Keratinocyte (primary cell): ENCODE results near the gene TXNRD2. TPM values are rescaled to one million over a fixed set of nuclear protein-coding genes. Genes with fewer than 3 reads are reported as not detected.

Source experiments
- DNase-seq: peaks from one replicate; pipeline ENCODE4 v3.0.0-alpha.2; 2011; ENCODE audit warnings: low read depth, missing footprints, low spot score
- FAIRE-seq: peaks from 2 replicates; lab custom pipeline; 2011; peaks lifted over from hg19 to GRCh38; lab: Jason Lieb, UNC
- H2AFZ ChIP-seq: 2 replicates; pipeline ENCODE4 v1.6.0; 2012; ENCODE audit warnings: low read length, control low read depth, inconsistent platforms; ENCODE audit not compliant: control insufficient read depth
- H3K27ac ChIP-seq: 2 replicates; pipeline ENCODE4 v1.5.1; 2011; ENCODE audit warnings: low read length; ENCODE audit not compliant: control insufficient read depth, insufficient read depth
- H3K27me3 ChIP-seq: 3 replicates; pipeline ENCODE4 v1.6.0; 2011; ENCODE audit warnings: low read length; ENCODE audit not compliant: control insufficient read depth, insufficient read depth; ENCODE audit errors: extremely low read depth
- H3K36me3 ChIP-seq, 2 experiments: 2 replicates in 1 of 2; 3 replicates in 1 of 2; pipeline ENCODE4 v1.5.1; 2011; ENCODE audit warnings: low read length in 2 of 2, mild to moderate bottlenecking in 1 of 2; ENCODE audit not compliant: control insufficient read depth in 2 of 2, insufficient read depth in 2 of 2; ENCODE audit errors: extremely low read depth in 1 of 2
- H3K4me1 ChIP-seq: 3 replicates; pipeline ENCODE4 v1.5.1; 2011; ENCODE audit warnings: low read length; ENCODE audit not compliant: control insufficient read depth, insufficient read depth; ENCODE audit errors: extremely low read depth
- H3K4me2 ChIP-seq: 3 replicates; pipeline ENCODE4 v1.6.0; 2011; ENCODE audit warnings: low read depth, low read length; ENCODE audit not compliant: control insufficient read depth, insufficient read depth; ENCODE audit errors: extremely low read depth
- H3K4me3 ChIP-seq, 3 experiments: fragments of 200-600 bp in 1 of 3; sonication (generic) in 1 of 3; 2 replicates in 2 of 3; 3 replicates in 1 of 3; pipeline ENCODE4 v1.5.1; 2011 to 2016; ENCODE audit warnings: low read length in 3 of 3, mild to moderate bottlenecking in 3 of 3, control low read depth in 2 of 3, inconsistent platforms in 1 of 3, low read depth in 1 of 3, mixed read lengths in 1 of 3, mixed run types in 1 of 3, moderate library complexity in 1 of 3; ENCODE audit not compliant: control insufficient read depth in 2 of 3, insufficient read depth in 2 of 3; ENCODE audit errors: extremely low read depth in 1 of 3
- H3K79me2 ChIP-seq: 2 replicates; pipeline ENCODE4 v1.6.0; 2012; ENCODE audit warnings: low read length; ENCODE audit not compliant: control insufficient read depth, insufficient read depth
- H3K9ac ChIP-seq: 3 replicates; pipeline ENCODE4 v1.6.0; 2011; ENCODE audit warnings: low read length; ENCODE audit not compliant: control insufficient read depth, insufficient read depth; ENCODE audit errors: extremely low read depth
- H3K9me1 ChIP-seq: 3 replicates; pipeline ENCODE4 v1.6.0; 2011; ENCODE audit warnings: low read length; ENCODE audit not compliant: control insufficient read depth, insufficient read depth; ENCODE audit errors: extremely low read depth
- H3K9me3 ChIP-seq: 2 replicates; pipeline ENCODE4 v1.5.1; 2012; ENCODE audit warnings: low read depth, low read length; ENCODE audit not compliant: control insufficient read depth
- H4K20me1 ChIP-seq: 3 replicates; pipeline ENCODE4 v1.6.0; 2011; ENCODE audit warnings: low read length; ENCODE audit not compliant: control insufficient read depth, insufficient read depth; ENCODE audit errors: extremely low read depth
- EZH2 ChIP-seq: IDR thresholded peaks from one replicate; pipeline ENCODE4 v1.6.1; 2012; ENCODE audit warnings: inconsistent platforms, mild to moderate bottlenecking, low read length, moderate library complexity
- dilution Hi-C: fragments of 300-500 bp; cut with MboI; formaldehyde crosslinking; loops from one replicate; pipeline ENCODE4 v1.7.0; 2020; ENCODE audit warnings: low sequenced_read_pairs; ENCODE audit not compliant: extremely low pct_ligation_motif_present
- polyA plus RNA-seq, 5 experiments: library from polyadenylated mRNA; depleted of rRNA in 3 of 5; stranded (reverse) in 3 of 5; stranded (forward) in 1 of 5; unstranded in 1 of 5; fragments of >200 nt; gene quantifications; 1 replicate in 1 of 5; 2 replicates in 3 of 5; 3 replicates in 1 of 5; pipeline versions ENCODE4 v1.2.1 to v1.2.3, GENCODE V29; 2011 to 2012; ENCODE audit warnings: missing spikeins in 2 of 5, low read depth in 1 of 5, low replicate concordance in 1 of 5
- TF ChIP-seq, protein P1 (sequence below), 3 experiments: IDR thresholded peaks in 1 of 3; conservative IDR thresholded peaks in 1 of 3; optimal IDR thresholded peaks in 1 of 3; 2 replicates in 2 of 3; 3 replicates in 1 of 3; pipeline versions ENCODE3 to v1.5.1; 2011; ENCODE audit warnings: low read length in 3 of 3, mild to moderate bottlenecking in 3 of 3, moderate library complexity in 2 of 3, control low read depth in 1 of 3, inconsistent platforms in 1 of 3; ENCODE audit not compliant: insufficient read depth in 2 of 3; ENCODE audit errors: extremely low read depth in 1 of 3

Gene TXNRD2
- polyA plus RNA-seq, 1 donor (not counting 4 experiments of a cell fraction or from before 2014, with no cell fraction given), result 16.0 TPM

DNA sequence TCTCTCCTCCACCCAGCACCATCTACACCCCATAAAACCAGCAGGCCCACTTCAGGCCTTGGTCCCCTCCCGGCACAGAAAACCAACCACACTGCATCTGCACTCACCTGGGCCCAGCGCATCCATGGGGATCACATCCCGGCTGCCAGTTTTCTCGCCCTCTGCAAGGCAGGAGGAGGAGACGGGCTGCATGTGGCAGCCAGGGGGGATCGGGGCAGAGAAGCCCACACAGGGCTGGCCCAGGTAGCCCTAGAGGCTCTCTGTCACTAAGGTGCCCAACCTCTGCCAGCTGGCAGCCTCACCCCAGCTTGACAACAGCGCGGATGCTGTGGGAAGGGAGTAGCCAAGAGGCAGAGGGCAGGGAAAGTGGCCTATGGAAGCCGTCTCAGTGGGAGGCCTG is 30.6 kb upstream of the TXNRD2 start:
- Histone ChIP-seq H4K20me1 (peaks cover 5% of the 10 kb centered on the region), H3K9ac (no peak overlapping the region), H3K36me3 (peaks cover 7 to 20% of the 10 kb centered on the region in 2 experiments), H3K4me3 (no peak overlapping the region), H3K4me2 (no peak overlapping the region), H3K79me2 (no peaks in the 10 kb centered on the region), H3K9me3 (no peaks in the 10 kb centered on the region), H3K27ac (no peak overlapping the region), H3K9me1 (peaks cover 3% of the 10 kb centered on the region), H3K27me3 (no peaks in the 10 kb centered on the region), H2AFZ (no peak overlapping the region), H3K4me1 (peaks cover 18% of the 10 kb centered on the region)
- FAIRE-seq, result no peak
- TF ChIP-seq, protein P1, sequence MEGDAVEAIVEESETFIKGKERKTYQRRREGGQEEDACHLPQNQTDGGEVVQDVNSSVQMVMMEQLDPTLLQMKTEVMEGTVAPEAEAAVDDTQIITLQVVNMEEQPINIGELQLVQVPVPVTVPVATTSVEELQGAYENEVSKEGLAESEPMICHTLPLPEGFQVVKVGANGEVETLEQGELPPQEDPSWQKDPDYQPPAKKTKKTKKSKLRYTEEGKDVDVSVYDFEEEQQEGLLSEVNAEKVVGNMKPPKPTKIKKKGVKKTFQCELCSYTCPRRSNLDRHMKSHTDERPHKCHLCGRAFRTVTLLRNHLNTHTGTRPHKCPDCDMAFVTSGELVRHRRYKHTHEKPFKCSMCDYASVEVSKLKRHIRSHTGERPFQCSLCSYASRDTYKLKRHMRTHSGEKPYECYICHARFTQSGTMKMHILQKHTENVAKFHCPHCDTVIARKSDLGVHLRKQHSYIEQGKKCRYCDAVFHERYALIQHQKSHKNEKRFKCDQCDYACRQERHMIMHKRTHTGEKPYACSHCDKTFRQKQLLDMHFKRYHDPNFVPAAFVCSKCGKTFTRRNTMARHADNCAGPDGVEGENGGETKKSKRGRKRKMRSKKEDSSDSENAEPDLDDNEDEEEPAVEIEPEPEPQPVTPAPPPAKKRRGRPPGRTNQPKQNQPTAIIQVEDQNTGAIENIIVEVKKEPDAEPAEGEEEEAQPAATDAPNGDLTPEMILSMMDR (optimal IDR thresholded peaks at IDR 0.05 in 1 of 3, IDR thresholded peaks at IDR 0.05 in 1 of 3, conservative IDR thresholded peaks at IDR 0.05 in 1 of 3; ENCODE audit: extremely low read depth in 1 of 3, insufficient read depth in 2 of 3, low read length in 3 of 3), result no peak
- no peak for DNase-seq
- dilution Hi-C loops, result no loop called here

DNA sequence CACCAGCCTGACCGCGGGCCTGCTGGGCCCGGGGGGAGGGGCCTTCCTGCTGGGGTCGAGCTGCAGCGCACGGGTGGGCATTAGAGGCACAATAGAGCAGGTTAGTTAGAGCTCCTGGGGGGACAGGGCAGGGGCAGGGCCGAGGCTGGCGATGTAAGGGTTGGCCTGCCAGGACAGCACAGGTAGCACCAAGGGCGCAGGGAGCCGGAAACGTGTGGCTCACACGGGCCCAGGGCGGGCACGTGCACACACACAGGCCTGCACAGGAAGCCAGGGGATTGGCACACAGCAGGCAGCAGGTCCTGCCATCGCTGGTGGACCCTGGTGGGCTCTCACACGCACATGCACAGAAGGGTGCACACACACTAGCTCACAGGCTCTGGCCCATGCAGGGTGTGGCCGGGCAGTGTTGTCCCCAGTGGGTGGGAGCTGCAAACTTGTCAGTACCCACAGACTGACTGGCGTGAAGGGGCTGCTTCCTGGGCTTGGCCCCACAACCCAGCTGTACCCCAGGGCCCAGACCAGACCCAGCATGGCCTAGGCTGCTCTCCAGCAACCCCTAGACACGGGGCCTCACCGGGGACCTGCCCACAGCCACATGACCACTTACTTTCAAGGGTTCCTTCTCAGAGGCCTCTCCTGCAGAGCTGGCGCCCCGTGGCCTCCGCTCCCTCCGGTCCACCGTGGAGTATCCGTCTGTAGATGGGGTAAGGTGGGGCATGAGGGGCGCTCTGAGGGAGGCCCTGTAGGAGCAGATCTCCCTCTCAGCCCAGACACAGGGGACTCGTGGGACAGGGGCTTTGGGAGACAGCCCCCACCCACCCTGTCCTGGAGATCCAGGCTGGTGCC is 29.9 kb upstream of the TXNRD2 start:
- H3K9me3 ChIP-seq, result no peaks in the 10 kb centered on the region
- no peak overlapping the region for H3K4me2 ChIP-seq
- no peak for DNase-seq
- no peak overlapping the region for H3K27ac ChIP-seq
- H3K4me3 ChIP-seq, result no peak overlapping the region
- H2AFZ ChIP-seq, result no peak overlapping the region
- dilution Hi-C loops, result no loop called here
- H3K4me1 ChIP-seq, result peaks cover 18% of the 10 kb centered on the region
- peaks cover 3% of the 10 kb centered on the region for H3K9me1 ChIP-seq
- TF ChIP-seq, protein P1 (optimal IDR thresholded peaks at IDR 0.05 in 1 of 3, IDR thresholded peaks at IDR 0.05 in 1 of 3, conservative IDR thresholded peaks at IDR 0.05 in 1 of 3; ENCODE audit: extremely low read depth in 1 of 3, insufficient read depth in 2 of 3, low read length in 3 of 3), result no peak
- no peak for TF ChIP-seq EZH2
- H3K79me2 ChIP-seq, result no peaks in the 10 kb centered on the region
- no peaks in the 10 kb centered on the region for H3K27me3 ChIP-seq
- peaks cover 5% of the 10 kb centered on the region for H4K20me1 ChIP-seq
- peaks cover 12 to 25% of the 10 kb centered on the region in 2 experiments for H3K36me3 ChIP-seq
- FAIRE-seq, result no peak
- H3K9ac ChIP-seq, result no peak overlapping the region
